HepG2 (cell line): Measurements from ENCODE around the gene CSNK1D. TPM values are rescaled to one million over a fixed set of nuclear protein-coding genes. Genes with fewer than 3 reads are reported as not detected.

Source experiments
- CTCF ChIP-seq: sonication (generic); formaldehyde crosslinking; IDR thresholded peaks from 2 replicates; pipeline ENCODE4 v1.5.0; 2020; ENCODE audit warnings: mild to moderate bottlenecking, missing genetic modification reagents, moderate library complexity
- E2F1 ChIP-seq: sonication (generic); formaldehyde crosslinking; IDR thresholded peaks from 2 replicates; pipeline ENCODE4 v1.5.0; 2020; ENCODE audit warnings: missing genetic modification reagents
- PPARG ChIP-seq: conservative IDR thresholded peaks from 2 replicates; pipeline ENCODE4 v1.6.1; 2016; ENCODE audit warnings: missing biosample characterization, missing genetic modification reagents
- REST ChIP-seq, 2 experiments: IDR thresholded peaks; 2 replicates each; pipeline ENCODE4 v1.6.1; 2011 to 2012; ENCODE audit warnings: low read length in 2 of 2, borderline replicate concordance in 1 of 2, low read depth in 1 of 2, mild to moderate bottlenecking in 1 of 2, moderate library complexity in 1 of 2
- SKI ChIP-seq: fragments of 450-650 bp; IDR thresholded peaks from one replicate; pipeline ENCODE4 v1.6.1; 2018; ENCODE audit warnings: mild to moderate bottlenecking; ENCODE audit not compliant: partially characterized antibody
- polyA plus RNA-seq, 8 experiments: library from polyadenylated mRNA; depleted of rRNA in 3 of 8; stranded (reverse) in 7 of 8; unstranded in 1 of 8; fragments of >200 nt; fragmentation: Illumina TruSeq in 4 of 8; extraction: Trizol in 4 of 8; gene quantifications; 2 replicates each; pipeline versions ENCODE4 v1.2.1 to v1.2.3, GENCODE V29; 2011 to 2016; ENCODE audit warnings: low read depth in 4 of 8, missing spikeins in 1 of 8, mixed read lengths in 1 of 8; ENCODE audit not compliant: insufficient read depth in 1 of 8
- total RNA-seq, 5 experiments: library from RNA; depleted of rRNA; stranded (reverse); fragments of >200 nt; fragmentation: Illumina TruSeq; extraction: Trizol; gene quantifications; 2 replicates each; pipeline ENCODE4 v1.2.3, GENCODE V29; 2016; ENCODE audit warnings: low read depth in 1 of 5

Gene CSNK1D
- total and polyA plus RNA-seq, 2 of the 13 experiments (the other 11 are each of a cell fraction or from before 2014, with no cell fraction given): 31.5 to 128 TPM

- TF ChIP-seq CTCF (CRISPR knock-in tag) (no peak), SKI (no peak), REST (IDR thresholded peaks at IDR 0.05; ENCODE audit: borderline replicate concordance in 1 of 2, low read depth in 1 of 2, low read length in 2 of 2) (no peak), PPARG (CRISPR knock-in tag) (no peak), E2F1 (CRISPR knock-in tag) (no peak)
- TF ChIP-seq, all 625 proteins: peak for 94
Observed at GRCh38 chr17:82217120-82217529, 56.4 kb downstream of the CSNK1D start (continued).
